CD4-positive, alpha-beta T cell (primary cell): ENCODE results near the gene SMAD6. TPM values are rescaled to one million over a fixed set of nuclear protein-coding genes. Genes with fewer than 3 reads are reported as not detected.

Experiments used
- ATAC-seq: fragments of 200-7000 bp; cut with Tn5 transposase; one replicate; pipeline ENCODE4 v1.10.0; 2022; ENCODE audit warnings: mild to moderate bottlenecking; ENCODE audit not compliant: poor library complexity
- CTCF ChIA-PET: fragments of 350-600 bp; sonication (Branson Sonifier 250); formaldehyde crosslinking; loops from one replicate; lab custom pipeline; 2021; ENCODE audit warnings: antibody characterized with exemption, inconsistent platforms; lab: Charles Lee
- POLR2A ChIA-PET: fragments of 350-600 bp; sonication (Branson Sonifier 250); formaldehyde crosslinking; loops from one replicate; lab custom pipeline; 2021; ENCODE audit warnings: antibody characterized with exemption, inconsistent platforms; lab: Charles Lee
- DNase-seq, 14 experiments: peaks; one replicate each; pipeline ENCODE4 v3.0.0-alpha.2; 2013 to 2020; ENCODE audit warnings: mixed read lengths in 2 of 14
- H3K27ac ChIP-seq, 2 donors: one replicate each; pipeline versions ENCODE4 v1.5.1 to v1.7.0; 2013; ENCODE audit warnings: low read length in 2 of 2, low read depth in 1 of 2, mild to moderate bottlenecking in 1 of 2
- H3K27me3 ChIP-seq, 2 experiments: 1 replicate in 1 of 2; 2 replicates in 1 of 2; pipeline versions ENCODE4 v1.6.1 to v1.7.0; 2013; ENCODE audit warnings: low read length in 2 of 2, control low read depth in 1 of 2, mild to moderate bottlenecking in 1 of 2, moderate library complexity in 1 of 2; ENCODE audit not compliant: insufficient read depth in 2 of 2, control insufficient read depth in 1 of 2
- H3K36me3 ChIP-seq: one replicate; pipeline ENCODE4 v1.6.1; 2013; ENCODE audit warnings: low read length, control low read depth; ENCODE audit not compliant: insufficient read depth
- H3K4me1 ChIP-seq: one replicate; pipeline ENCODE4 v1.6.1; 2013; ENCODE audit warnings: low read length, control low read depth; ENCODE audit not compliant: insufficient read depth
- H3K4me3 ChIP-seq: one replicate; pipeline ENCODE4 v1.5.1; 2013; ENCODE audit warnings: mild to moderate bottlenecking, low read length, moderate library complexity
- H3K9me3 ChIP-seq, 2 experiments: 1 replicate in 1 of 2; 2 replicates in 1 of 2; pipeline versions ENCODE4 v1.6.1 to v1.7.0; 2013; ENCODE audit warnings: low read length in 2 of 2, mild to moderate bottlenecking in 2 of 2, control low read depth in 1 of 2, moderate library complexity in 1 of 2; ENCODE audit not compliant: control insufficient read depth in 1 of 2, insufficient read depth in 1 of 2
- H3K27ac Mint-ChIP-seq: one replicate; pipeline ENCODE4 v1.8.0; 2020; ENCODE audit warnings: mixed read lengths
- H3K27me3 Mint-ChIP-seq: one replicate; pipeline ENCODE4 v1.8.0; 2021; ENCODE audit warnings: mixed read lengths
- H3K36me3 Mint-ChIP-seq: one replicate; pipeline ENCODE4 v1.8.0; 2021; ENCODE audit warnings: low read depth, mixed read lengths
- H3K4me1 Mint-ChIP-seq: one replicate; pipeline ENCODE4 v1.8.0; 2021; ENCODE audit warnings: low read depth, mixed read lengths
- H3K4me3 Mint-ChIP-seq: one replicate; pipeline ENCODE4 v1.8.0; 2020; ENCODE audit warnings: mild to moderate bottlenecking, mixed read lengths
- H3K9me3 Mint-ChIP-seq: one replicate; pipeline ENCODE4 v1.8.0; 2020; ENCODE audit warnings: mixed read lengths
- CTCF ChIP-seq: fragments of 200-600 bp; IDR thresholded peaks from one replicate; pipeline ENCODE4 v1.8.0; 2022; ENCODE audit warnings: antibody characterized with exemption, mild to moderate bottlenecking
- intact Hi-C, 2 experiments: fragments of 100-400 bp; cut with DNase I in 1 of 2; cut with micrococcal nuclease in 1 of 2; formaldehyde crosslinking; loops; one replicate each; pipeline versions ENCODE4 v1.15.1 to v1.9.0; 2023 to 2025; cut with DNase I, micrococcal nuclease
- total RNA-seq, 174 experiments: library from RNA in 2 of 174; stranded (reverse) in 2 of 174; gene quantifications; one replicate each; pipeline ENCODE4 v1.2.3 and lab custom pipeline; 2021 to 2026

Gene SMAD6
- total RNA-seq, 2 experiments from 2014 or later = 0.59 to 0.69 TPM

GRCh38 chr15:66780172-66780972 lies 78.3 kb downstream of the SMAD6 start:
- ChIA-PET CTCF (no interaction called here), POLR2A (no interaction called here)
- H3K27me3 Mint-ChIP-seq = no peaks in the 10 kb centered on the region
- no peak for ATAC-seq
- H3K4me3 Mint-ChIP-seq = no peak overlapping the region
- H3K27ac Mint-ChIP-seq = no peak overlapping the region
- no peaks in the 10 kb centered on the region for H3K9me3 Mint-ChIP-seq
- Histone ChIP-seq H3K4me1 (no peaks in the 10 kb centered on the region), H3K9me3 (no peaks in the 10 kb centered on the region), H3K27me3 (no peaks in the 10 kb centered on the region), H3K27ac (no peak overlapping the region), H3K36me3 (no peaks in the 10 kb centered on the region), H3K4me3 (no peak overlapping the region)
- no peak for DNase-seq
- no peak for TF ChIP-seq CTCF
- intact Hi-C loops = no loop called here
- no peaks in the 10 kb centered on the region for H3K4me1 Mint-ChIP-seq
- no peaks in the 10 kb centered on the region for H3K36me3 Mint-ChIP-seq

- ChIA-PET POLR2A (no interaction called here), CTCF (no interaction called here)
- H3K9me3 ChIP-seq = no peaks in the 10 kb centered on the region
- no peak overlapping the region for H3K4me3 ChIP-seq
- H3K4me3 Mint-ChIP-seq = no peak overlapping the region
- no peaks in the 10 kb centered on the region for H3K27me3 Mint-ChIP-seq
- no peak overlapping the region for H3K27ac ChIP-seq
- DNase-seq = peak in 1 of 14 experiments; percentile 20
- no peaks in the 10 kb centered on the region for H3K36me3 Mint-ChIP-seq
- intact Hi-C loops = no loop called here
- H3K9me3 Mint-ChIP-seq = no peaks in the 10 kb centered on the region
- ATAC-seq = no peak
- no peak overlapping the region for H3K27ac Mint-ChIP-seq
- no peaks in the 10 kb centered on the region for H3K36me3 ChIP-seq
- no peaks in the 10 kb centered on the region for H3K27me3 ChIP-seq
- H3K4me1 Mint-ChIP-seq = no peaks in the 10 kb centered on the region
- no peaks in the 10 kb centered on the region for H3K4me1 ChIP-seq
- no peak for TF ChIP-seq CTCF
Measured at GRCh38 chr15:66780973-66781718, 79.1 kb downstream of the SMAD6 start.

- H3K9me3 ChIP-seq = no peaks in the 10 kb centered on the region
- no peak for TF ChIP-seq CTCF
- H3K4me1 ChIP-seq = no peaks in the 10 kb centered on the region
- DNase-seq (no peak), ATAC-seq (no peak)
- H3K4me3 ChIP-seq = no peak overlapping the region
- Mint-ChIP-seq H3K4me3 (no peak overlapping the region), H3K27ac (no peak overlapping the region), H3K27me3 (no peaks in the 10 kb centered on the region), H3K36me3 (no peaks in the 10 kb centered on the region), H3K4me1 (no peaks in the 10 kb centered on the region), H3K9me3 (no peaks in the 10 kb centered on the region)
- H3K27ac ChIP-seq = no peak overlapping the region
- intact Hi-C loops = no loop called here
- H3K27me3 ChIP-seq = no peaks in the 10 kb centered on the region
- H3K36me3 ChIP-seq = no peaks in the 10 kb centered on the region
- POLR2A ChIA-PET = no interaction called here
- CTCF ChIA-PET = no interaction called here
Measured at GRCh38 chr15:66782785-66783184, 80.7 kb downstream of the SMAD6 start.
